Lung (tissue), 12 donors: Measurements from ENCODE around the gene SUN1. TPM values are rescaled to one million over a fixed set of nuclear protein-coding genes. Genes with fewer than 3 reads are reported as not detected.
A peak's percentile ranks its signal among the peaks of the same experiment; 100 is the strongest.
"Not testable (repeated sequence)": the region's sequence is repeated elsewhere in the genome, so short reads cannot be mapped to it uniquely, and the experiment has no call there.

ENCODE experiments used
- ATAC-seq: fragments of 200-7000 bp; cut with Tn5 transposase; one replicate; pipeline ENCODE4 v1.9.1; 2020; ENCODE audit warnings: moderate number of reproducible peaks; ENCODE audit not compliant: insufficient read depth, low FRiP score
- DNase-seq, 3 donors: peaks; one replicate each; pipeline ENCODE4 v3.0.0-alpha.2; 2013 to 2017
- H3K27ac ChIP-seq, 2 donors: one replicate each; pipeline ENCODE4 v1.5.1; 2013; ENCODE audit warnings: mild to moderate bottlenecking in 2 of 2, moderate library complexity in 2 of 2, control low read depth in 1 of 2, inconsistent platforms in 1 of 2, low read depth in 1 of 2, low read length in 1 of 2
- H3K27me3 ChIP-seq, 3 donors: one replicate each; pipeline ENCODE4 v1.5.1; 2013; ENCODE audit warnings: low read length in 2 of 3; ENCODE audit not compliant: control insufficient read depth in 3 of 3, insufficient read depth in 3 of 3
- H3K36me3 ChIP-seq, 4 donors: one replicate each; pipeline ENCODE4 v1.5.1; 2013; ENCODE audit warnings: low read length in 4 of 4, mild to moderate bottlenecking in 1 of 4, moderate library complexity in 1 of 4; ENCODE audit not compliant: control insufficient read depth in 4 of 4, insufficient read depth in 4 of 4
- H3K4me1 ChIP-seq, 5 donors: one replicate each; pipeline ENCODE4 v1.5.1; 2013; ENCODE audit warnings: low read length in 5 of 5, mild to moderate bottlenecking in 2 of 5, moderate library complexity in 1 of 5; ENCODE audit not compliant: control insufficient read depth in 5 of 5, insufficient read depth in 5 of 5
- H3K4me3 ChIP-seq: one replicate; pipeline ENCODE4 v1.5.1; 2013; ENCODE audit warnings: mild to moderate bottlenecking, control low read depth, moderate library complexity
- H3K9ac ChIP-seq, 2 donors: one replicate each; pipeline ENCODE4 v1.5.1; 2013; ENCODE audit warnings: low read length in 2 of 2, control low read depth in 1 of 2; ENCODE audit not compliant: insufficient read depth in 1 of 2
- H3K9me3 ChIP-seq, 4 donors: one replicate each; pipeline ENCODE4 v1.5.1; 2013; ENCODE audit warnings: low read length in 3 of 4, mild to moderate bottlenecking in 1 of 4, moderate library complexity in 1 of 4; ENCODE audit not compliant: control insufficient read depth in 4 of 4, insufficient read depth in 3 of 4
- WGBS, 2 donors: extraction: QIAGEN DNeasy Blood & Tissue Kit; methylation state at CpG; one replicate each; pipeline ENCODE4 v1.1.7; 2013; 5-methylcytosine and 5-hydroxymethylcytosine counted together
- polyA plus RNA-seq, 2 donors: library from polyadenylated mRNA; stranded (reverse); fragments of 200-250 nt; gene quantifications; one replicate each; pipeline ENCODE4 v1.2.1, GENCODE V29; 2013
- total RNA-seq, 2 donors: library from RNA; depleted of rRNA in 1 of 2; stranded (reverse); fragments of >200 nt in 1 of 2; gene quantifications; one replicate each; pipeline ENCODE4 v1.2.1, GENCODE V29; 2014 to 2021
- TF ChIP-seq, protein P1 (sequence below): IDR thresholded peaks from 2 replicates; pipeline ENCODE4 v1.5.1; 2012; ENCODE audit warnings: mild to moderate bottlenecking; ENCODE audit errors: control extremely low read depth, extremely low read depth
- donor health status: control.
- donor health status: control.
- donor health status: Bipolar disorder and iron deficiency.
- donor health status: healthy.
- donor health status: DM: yes; HTN: yes; CAD: no.

Gene SUN1
- total and polyA plus RNA-seq, 4 donors: 69.6 to 349 (median 104) TPM

DNA sequence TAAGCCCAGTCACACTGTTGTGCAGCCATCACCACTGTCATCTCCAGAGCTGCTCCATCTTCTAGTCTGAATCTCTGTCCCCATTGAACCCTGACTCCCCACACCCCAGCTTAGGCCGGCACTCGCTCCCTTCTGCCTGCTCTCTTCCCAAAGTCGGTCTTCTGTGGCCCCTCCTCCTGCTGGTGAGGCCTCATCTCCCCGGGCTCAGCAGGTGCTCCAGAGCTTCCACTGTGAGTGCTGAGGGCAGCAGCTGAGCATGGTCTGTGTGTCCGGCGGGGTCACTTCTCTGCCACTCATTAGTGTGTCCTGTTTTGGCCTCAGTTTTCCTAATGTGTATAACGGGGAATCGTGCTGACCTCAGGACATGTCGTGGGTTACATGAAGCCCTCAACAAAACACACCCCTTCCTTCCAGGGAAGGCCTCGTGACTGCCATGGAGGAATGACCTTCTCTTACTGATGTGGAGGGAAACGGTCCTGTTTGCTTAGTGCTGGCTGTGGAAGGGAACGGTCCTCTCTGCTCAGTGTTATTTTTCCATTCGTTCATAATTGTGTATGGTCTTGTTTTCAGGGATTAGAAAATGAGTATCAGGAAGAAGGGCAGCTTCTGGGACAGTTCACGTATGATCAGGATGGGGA lies 39.7 kb downstream of the SUN1 start:
- Histone ChIP-seq H3K4me3 (no peak overlapping the region), H3K4me1 (peaks cover 6 to 19% (median 10%) of the 10 kb centered on the region in 5 donors), H3K27me3 (no peaks in the 10 kb centered on the region), H3K9ac (no peak overlapping the region), H3K27ac (peak overlapping the region in 1 of 2 donors; percentile 41), H3K9me3 (no peaks in the 10 kb centered on the region), H3K36me3 (peaks cover 3 to 33% (median 22%) of the 10 kb centered on the region in 4 donors)
- WGBS, 2 donors: 83 to 90% methylated on average over 14 of the region's 14 CpGs
- DNase-seq (no peak), ATAC-seq (no peak)
- TF ChIP-seq, protein P1, sequence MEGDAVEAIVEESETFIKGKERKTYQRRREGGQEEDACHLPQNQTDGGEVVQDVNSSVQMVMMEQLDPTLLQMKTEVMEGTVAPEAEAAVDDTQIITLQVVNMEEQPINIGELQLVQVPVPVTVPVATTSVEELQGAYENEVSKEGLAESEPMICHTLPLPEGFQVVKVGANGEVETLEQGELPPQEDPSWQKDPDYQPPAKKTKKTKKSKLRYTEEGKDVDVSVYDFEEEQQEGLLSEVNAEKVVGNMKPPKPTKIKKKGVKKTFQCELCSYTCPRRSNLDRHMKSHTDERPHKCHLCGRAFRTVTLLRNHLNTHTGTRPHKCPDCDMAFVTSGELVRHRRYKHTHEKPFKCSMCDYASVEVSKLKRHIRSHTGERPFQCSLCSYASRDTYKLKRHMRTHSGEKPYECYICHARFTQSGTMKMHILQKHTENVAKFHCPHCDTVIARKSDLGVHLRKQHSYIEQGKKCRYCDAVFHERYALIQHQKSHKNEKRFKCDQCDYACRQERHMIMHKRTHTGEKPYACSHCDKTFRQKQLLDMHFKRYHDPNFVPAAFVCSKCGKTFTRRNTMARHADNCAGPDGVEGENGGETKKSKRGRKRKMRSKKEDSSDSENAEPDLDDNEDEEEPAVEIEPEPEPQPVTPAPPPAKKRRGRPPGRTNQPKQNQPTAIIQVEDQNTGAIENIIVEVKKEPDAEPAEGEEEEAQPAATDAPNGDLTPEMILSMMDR: no peak

DNA sequence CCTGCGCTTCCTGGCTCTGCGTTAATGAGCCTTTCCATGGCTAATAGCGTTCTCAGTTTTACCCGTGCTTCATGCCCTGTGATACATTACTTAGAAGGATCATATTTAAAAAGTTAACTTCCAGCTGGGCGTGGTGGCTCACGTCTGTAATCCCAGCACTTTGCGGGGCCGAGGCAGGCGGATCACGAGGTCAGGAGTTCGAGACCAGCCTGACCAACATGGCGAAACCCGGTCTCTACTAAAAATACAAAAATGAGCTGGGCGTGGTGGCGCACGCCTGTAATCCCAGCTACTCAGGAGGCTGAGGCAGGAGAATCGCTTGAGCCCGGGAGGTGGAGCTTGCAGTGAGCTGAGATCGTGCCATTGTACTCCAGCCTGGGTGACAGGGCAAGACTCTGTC lies 40.4 kb downstream of the SUN1 start:
- not testable (repeated sequence) for ATAC-seq, H3K4me3 ChIP-seq, H3K9ac ChIP-seq, DNase-seq, H3K27me3 ChIP-seq, H3K9me3 ChIP-seq
- Histone ChIP-seq H3K36me3 (peaks cover 3 to 30% (median 18%) of the 10 kb centered on the region in 4 donors), H3K27ac (peak overlapping the region in 1 of 2 donors; percentile 41), H3K4me1 (peaks cover 3 to 12% (median 7%) of the 10 kb centered on the region in 5 donors)
- WGBS, 2 donors: 90 to 92% methylated on average over 19 of the region's 19 CpGs

DNA sequence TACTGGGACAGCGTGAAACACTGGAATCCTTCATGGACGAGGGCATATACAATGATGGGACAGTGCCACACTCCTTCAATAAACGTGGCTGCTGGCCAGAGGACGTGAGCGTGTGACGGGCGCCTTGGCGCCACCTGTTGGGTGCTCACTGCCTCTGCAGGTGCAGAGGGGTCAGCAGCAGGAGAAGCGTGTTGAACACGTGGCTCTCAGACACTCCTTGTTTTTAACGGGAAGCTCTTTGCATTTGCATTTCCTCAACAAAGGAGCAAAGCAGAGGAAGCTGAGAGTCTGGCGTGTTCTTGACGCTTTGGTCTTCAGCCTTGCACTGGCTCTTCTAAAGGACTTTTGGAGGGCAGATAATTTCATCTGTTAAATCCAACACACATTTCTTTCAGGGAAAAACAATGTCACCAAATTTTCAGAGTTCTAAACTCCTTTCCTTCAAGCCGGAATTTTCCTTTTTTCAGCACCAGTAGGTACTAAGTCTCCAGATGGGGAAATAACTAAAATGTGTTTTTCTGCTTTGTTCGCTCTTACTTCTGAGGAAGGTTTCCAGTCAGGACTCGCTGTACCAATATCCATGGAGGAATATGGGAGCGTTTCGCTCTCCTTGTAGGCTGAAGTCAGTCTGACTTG lies 41.2 kb downstream of the SUN1 start:
- Histone ChIP-seq H3K36me3 (peaks cover 3 to 24% (median 16%) of the 10 kb centered on the region in 4 donors), H3K4me1 (peaks cover 4 to 14% (median 9%) of the 10 kb centered on the region in 5 donors), H3K27me3 (no peaks in the 10 kb centered on the region), H3K27ac (peak overlapping the region; percentile 51 to 54), H3K4me3 (no peak overlapping the region), H3K9ac (no peak overlapping the region), H3K9me3 (no peaks in the 10 kb centered on the region)
- TF ChIP-seq, protein P1: peak; percentile 84
- 30 to 33% methylated on average over 18 of the region's 18 CpGs for WGBS, 2 donors
- DNase-seq (peak; percentile 80 to 86 (median 80)), ATAC-seq (peak; percentile 60)

DNA sequence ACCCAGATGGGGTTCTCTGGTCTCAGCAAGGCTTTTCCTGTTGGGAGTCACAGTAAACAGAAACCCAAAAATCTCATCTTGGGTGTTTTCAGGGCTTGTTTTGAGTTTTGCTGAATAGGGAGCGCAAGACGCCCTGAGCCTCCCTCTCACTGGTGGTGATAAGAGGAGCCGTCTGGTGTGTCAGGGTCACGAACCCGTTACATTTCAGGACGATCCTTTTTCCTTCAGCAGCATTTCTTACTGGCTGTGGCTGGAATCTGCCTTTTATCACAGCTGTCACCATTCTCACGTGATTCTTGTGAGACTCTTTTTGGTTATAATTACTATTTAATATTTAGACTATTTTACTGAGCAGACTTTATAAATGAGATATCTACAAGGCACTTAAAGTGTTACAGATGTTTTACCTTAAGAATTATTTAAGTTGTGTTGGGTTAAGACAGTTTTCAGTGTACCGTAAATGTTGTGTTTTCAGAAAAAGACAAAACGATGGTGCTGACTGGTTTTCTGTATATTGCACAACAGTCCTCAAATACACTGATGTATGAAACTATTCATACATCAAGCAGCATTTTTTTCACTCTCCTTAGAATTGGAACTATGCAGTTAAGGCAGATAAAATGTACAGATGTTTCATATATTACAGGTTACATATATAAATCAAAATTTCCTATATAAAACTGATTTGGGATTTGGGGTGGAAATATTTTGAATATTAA lies 41.9 kb downstream of the SUN1 start:
- Histone ChIP-seq H3K9ac (no peak overlapping the region), H3K27me3 (no peaks in the 10 kb centered on the region), H3K9me3 (no peaks in the 10 kb centered on the region), H3K4me3 (no peak overlapping the region), H3K4me1 (peaks cover 4 to 14% (median 10%) of the 10 kb centered on the region in 5 donors), H3K36me3 (peaks cover 3 to 20% (median 16%) of the 10 kb centered on the region in 4 donors), H3K27ac (peak overlapping the region; percentile 26 to 51)
- 85 to 91% methylated on average over 9 of the region's 9 CpGs for WGBS, 2 donors
- TF ChIP-seq, protein P1: no peak
- DNase-seq (peak in 1 of 3 donors; percentile 20), ATAC-seq (no peak)
